Measurements from ENCODE around the gene PITPNM3. TPM values are rescaled to one million over a fixed set of nuclear protein-coding genes. Genes with fewer than 3 reads are reported as not detected.
"Not testable (repeated sequence)": the region's sequence is repeated elsewhere in the genome, so short reads cannot be mapped to it uniquely, and the experiment has no call there.

Gene PITPNM3
- under 1 TPM; 0.49 to 0.72 TPM for total RNA-seq

DNA sequence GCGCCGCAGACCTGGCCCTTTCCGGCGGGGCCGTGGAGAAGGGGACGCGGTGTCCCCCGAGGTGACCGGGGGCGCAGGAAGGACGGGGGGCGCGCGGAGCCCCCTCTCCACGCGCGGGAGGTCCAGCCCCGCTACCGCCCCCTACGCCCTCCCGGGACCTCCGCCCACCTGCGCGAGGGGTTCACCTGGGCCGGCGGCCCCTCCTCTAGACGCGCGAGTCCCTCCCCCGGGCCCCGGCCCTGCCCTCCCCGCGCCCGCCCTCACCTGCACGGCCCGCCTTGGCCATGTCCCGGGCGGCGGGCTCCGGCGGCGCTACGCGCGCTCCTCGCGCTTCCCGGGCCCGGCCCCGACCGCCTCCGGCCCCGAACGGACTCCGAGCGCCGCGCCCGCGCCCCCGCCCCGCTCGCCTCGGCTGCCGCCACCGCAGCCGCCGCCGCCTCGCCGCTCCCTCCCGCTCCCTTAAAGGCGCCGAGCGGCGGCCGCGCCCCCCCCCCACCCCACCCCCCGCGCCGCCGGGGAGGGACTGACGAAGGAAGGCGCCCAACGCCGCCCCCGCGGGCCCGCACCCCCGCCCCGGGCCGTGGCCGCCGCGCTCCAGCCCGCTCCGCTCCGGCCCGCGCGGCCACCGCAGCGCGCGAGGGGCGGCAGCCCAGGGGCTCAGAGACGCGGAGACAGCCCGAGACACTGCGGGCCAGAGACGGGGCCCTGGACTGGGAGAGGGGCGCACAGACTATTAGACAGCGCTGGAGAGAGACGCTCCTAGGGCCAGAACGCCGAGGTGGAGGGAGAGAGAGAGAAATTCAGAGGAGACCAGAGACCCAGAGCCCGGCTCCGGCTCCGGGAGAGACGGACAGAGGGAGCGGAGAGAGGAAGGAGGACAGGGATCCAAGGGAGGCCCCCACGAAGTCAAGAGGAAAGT lies at the start of gene PITPNM3:
PITPNM3 (minus strand) TSS at position 435 of the 919 bp plus-strand sequence; CDS start at position 286, 149 bp downstream.
- H3K36me3 Mint-ChIP-seq: no peaks in the 10 kb centered on the region
- H3K9me3 Mint-ChIP-seq: no peaks in the 10 kb centered on the region
- peaks cover 8% of the 10 kb centered on the region for H3K4me1 Mint-ChIP-seq
- DNase-seq: no peak
- peaks cover 70% of the 10 kb centered on the region for H3K27me3 Mint-ChIP-seq
- H3K27ac Mint-ChIP-seq: no peak within 1 kb of the TSS
- H3K4me3 Mint-ChIP-seq: peak within 1 kb of the TSS; percentile 42

- Mint-ChIP-seq H3K27me3 (no peaks in the 10 kb centered on the region), H3K36me3 (peaks cover 17% of the 10 kb centered on the region), H3K27ac (no peak overlapping the region), H3K4me1 (peaks cover 5% of the 10 kb centered on the region), H3K4me3 (no peak overlapping the region), H3K9me3 (no peaks in the 10 kb centered on the region)
- no peak for DNase-seq
These were observed 48.8 kb upstream of the PITPNM3 start for GRCh38 chr17:6605142-6605541.

- Mint-ChIP-seq H3K4me1 (peaks cover 5% of the 10 kb centered on the region), H3K9me3 (no peaks in the 10 kb centered on the region), H3K27ac (no peak overlapping the region), H3K27me3 (no peaks in the 10 kb centered on the region), H3K36me3 (peaks cover 15% of the 10 kb centered on the region), H3K4me3 (no peak overlapping the region)
- DNase-seq: no peak
These were observed 47.5 kb upstream of the PITPNM3 start for GRCh38 chr17:6603744-6604325.

DNA sequence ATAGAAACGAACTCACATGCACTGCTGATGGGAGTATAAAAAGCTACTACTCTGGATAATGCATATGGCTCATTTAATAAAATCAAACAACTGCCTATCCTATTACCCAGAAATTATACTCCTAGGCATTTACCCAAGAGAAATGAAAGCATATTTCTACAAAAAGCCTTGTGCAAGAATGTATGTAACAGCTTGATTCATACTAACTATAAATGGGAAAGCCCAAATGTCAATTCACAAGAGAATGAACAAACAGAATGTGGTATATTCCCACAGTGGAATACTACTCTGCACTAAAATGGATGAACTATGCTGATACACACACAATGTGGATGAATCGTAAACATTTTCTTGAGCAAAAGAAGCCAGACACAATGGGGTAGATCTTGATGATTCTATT lies 45.8 kb upstream of the PITPNM3 start:
- Mint-ChIP-seq H3K9me3 (no peaks in the 10 kb centered on the region), H3K4me1 (peaks cover 5% of the 10 kb centered on the region), H3K27ac (no peak overlapping the region), H3K27me3 (no peaks in the 10 kb centered on the region), H3K4me3 (no peak overlapping the region), H3K36me3 (peaks cover 11% of the 10 kb centered on the region)
- no peak for DNase-seq

GRCh38 chr17:6599364-6599763 lies 43.0 kb upstream of the PITPNM3 start:
- Mint-ChIP-seq H3K27me3 (no peaks in the 10 kb centered on the region), H3K4me1 (peaks cover 5% of the 10 kb centered on the region), H3K9me3 (no peaks in the 10 kb centered on the region), H3K27ac (no peak overlapping the region), H3K36me3 (peaks cover 9% of the 10 kb centered on the region), H3K4me3 (no peak overlapping the region)
- DNase-seq: no peak

DNA sequence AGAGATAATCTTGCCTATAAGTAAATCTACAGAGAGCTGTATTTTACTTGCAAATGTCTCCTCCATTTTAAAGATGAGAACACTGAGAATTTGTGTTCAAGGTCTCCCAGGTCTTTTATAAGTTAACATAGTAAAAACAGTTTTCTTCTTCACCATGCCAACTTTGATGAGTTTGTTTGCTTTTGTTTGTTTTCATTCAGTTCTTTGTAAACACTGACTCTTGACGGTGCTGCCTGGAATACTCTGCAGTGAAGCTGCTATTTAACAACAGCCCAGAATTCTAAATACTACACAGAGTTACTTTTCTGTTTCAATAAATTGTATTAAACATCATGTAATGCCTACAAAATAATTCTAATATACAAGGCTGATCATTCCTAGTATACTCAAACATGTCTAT lies 41.4 kb upstream of the PITPNM3 start:
- no peaks in the 10 kb centered on the region for H3K4me1 Mint-ChIP-seq
- H3K27ac Mint-ChIP-seq: no peak overlapping the region
- H3K4me3 Mint-ChIP-seq: no peak overlapping the region
- H3K27me3 Mint-ChIP-seq: no peaks in the 10 kb centered on the region
- H3K9me3 Mint-ChIP-seq: no peaks in the 10 kb centered on the region
- peaks cover 17% of the 10 kb centered on the region for H3K36me3 Mint-ChIP-seq
- DNase-seq: no peak

- Mint-ChIP-seq H3K27ac (no peak overlapping the region), H3K27me3 (no peaks in the 10 kb centered on the region), H3K4me1 (no peaks in the 10 kb centered on the region), H3K4me3 (no peak overlapping the region), H3K9me3 (no peaks in the 10 kb centered on the region), H3K36me3 (peaks cover 22% of the 10 kb centered on the region)
- DNase-seq: no peak
These were observed 40.6 kb upstream of the PITPNM3 start for GRCh38 chr17:6596941-6597340.

GRCh38 chr17:6596511-6596910 lies 40.2 kb upstream of the PITPNM3 start:
- Mint-ChIP-seq H3K4me1 (no peaks in the 10 kb centered on the region), H3K36me3 (peaks cover 25% of the 10 kb centered on the region), H3K4me3 (no peak overlapping the region), H3K27ac (no peak overlapping the region), H3K27me3 (no peaks in the 10 kb centered on the region), H3K9me3 (no peaks in the 10 kb centered on the region)
- DNase-seq: no peak

DNA sequence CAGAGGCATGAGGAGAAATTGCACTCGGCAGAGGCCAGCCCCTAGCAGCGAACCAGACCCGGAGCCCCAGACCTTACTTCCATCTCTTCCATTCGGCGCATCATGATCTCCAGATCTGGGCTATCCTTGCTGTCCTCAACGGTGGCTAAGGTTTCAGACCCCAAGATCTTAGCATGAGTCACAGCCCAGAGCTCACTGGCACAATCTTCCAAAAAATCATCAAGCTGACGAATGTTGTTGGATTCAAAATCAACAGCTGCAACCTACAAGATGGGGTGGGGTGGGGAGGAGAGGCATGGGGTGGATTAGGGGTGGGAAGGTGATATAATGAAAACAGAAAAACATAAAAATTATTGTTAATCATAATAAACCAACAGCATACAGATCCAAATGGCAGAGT lies 39.7 kb upstream of the PITPNM3 start:
- no peaks in the 10 kb centered on the region for H3K9me3 Mint-ChIP-seq
- H3K27me3 Mint-ChIP-seq: no peaks in the 10 kb centered on the region
- no peak overlapping the region for H3K4me3 Mint-ChIP-seq
- no peak for DNase-seq
- no peak overlapping the region for H3K27ac Mint-ChIP-seq
- H3K36me3 Mint-ChIP-seq: peaks cover 25% of the 10 kb centered on the region
- H3K4me1 Mint-ChIP-seq: no peaks in the 10 kb centered on the region

- H3K9me3 Mint-ChIP-seq, H3K4me1 Mint-ChIP-seq, H3K27ac Mint-ChIP-seq, H3K4me3 Mint-ChIP-seq, H3K27me3 Mint-ChIP-seq, DNase-seq: not testable (repeated sequence)
- H3K36me3 Mint-ChIP-seq: peaks cover 34% of the 10 kb centered on the region
These were observed 37.0 kb upstream of the PITPNM3 start for GRCh38 chr17:6593371-6593770.

- Mint-ChIP-seq H3K4me1 (no peaks in the 10 kb centered on the region), H3K27ac (no peak overlapping the region), H3K36me3 (peaks cover 43% of the 10 kb centered on the region), H3K27me3 (no peaks in the 10 kb centered on the region), H3K4me3 (no peak overlapping the region), H3K9me3 (no peaks in the 10 kb centered on the region)
- no peak for DNase-seq
These were observed 35.8 kb upstream of the PITPNM3 start for GRCh38 chr17:6592173-6592572.

DNA sequence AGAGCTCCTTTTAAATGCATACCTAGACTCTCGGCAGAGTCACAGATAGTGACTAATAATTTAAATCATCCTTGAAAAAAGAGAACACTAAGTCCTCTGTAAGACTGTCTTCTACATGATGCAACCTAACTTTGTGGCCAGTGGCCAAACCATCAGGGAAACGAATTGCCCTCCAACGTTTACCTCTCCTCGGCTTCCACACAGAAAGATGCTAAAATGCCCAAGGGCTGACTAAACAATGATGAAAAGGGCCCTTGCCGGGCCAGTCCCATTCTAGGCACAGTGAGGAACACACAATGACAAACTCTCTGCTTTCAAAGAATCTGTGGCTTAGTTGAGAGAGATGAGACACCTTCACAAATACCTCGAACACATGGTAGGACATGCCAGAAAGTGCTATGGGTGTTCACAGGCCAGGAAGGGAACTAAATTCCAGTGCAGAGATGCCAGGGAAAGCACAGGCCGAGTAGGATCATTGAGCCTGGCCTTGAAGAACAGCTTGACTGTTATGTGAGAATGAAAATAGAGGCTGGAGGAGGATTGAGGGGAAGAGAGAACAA lies 35.3 kb upstream of the PITPNM3 start:
- Mint-ChIP-seq H3K9me3 (no peaks in the 10 kb centered on the region), H3K4me3 (no peak overlapping the region), H3K4me1 (no peaks in the 10 kb centered on the region), H3K27ac (no peak overlapping the region), H3K36me3 (peaks cover 43% of the 10 kb centered on the region), H3K27me3 (no peaks in the 10 kb centered on the region)
- no peak for DNase-seq

GRCh38 chr17:6589266-6589946 lies 33.1 kb upstream of the PITPNM3 start:
- H3K36me3 Mint-ChIP-seq: peaks cover 60% of the 10 kb centered on the region
- H3K4me1 Mint-ChIP-seq: no peaks in the 10 kb centered on the region
- H3K27me3 Mint-ChIP-seq: no peaks in the 10 kb centered on the region
- DNase-seq: no peak
- H3K9me3 Mint-ChIP-seq: peaks cover 4% of the 10 kb centered on the region
- H3K4me3 Mint-ChIP-seq: no peak overlapping the region
- no peak overlapping the region for H3K27ac Mint-ChIP-seq

- Mint-ChIP-seq H3K27me3 (no peaks in the 10 kb centered on the region), H3K9me3 (peaks cover 4% of the 10 kb centered on the region), H3K4me3 (no peak overlapping the region), H3K27ac (no peak overlapping the region), H3K4me1 (no peaks in the 10 kb centered on the region), H3K36me3 (peaks cover 65% of the 10 kb centered on the region)
- no peak for DNase-seq
These were observed 31.8 kb upstream of the PITPNM3 start for GRCh38 chr17:6588165-6588564.

DNA sequence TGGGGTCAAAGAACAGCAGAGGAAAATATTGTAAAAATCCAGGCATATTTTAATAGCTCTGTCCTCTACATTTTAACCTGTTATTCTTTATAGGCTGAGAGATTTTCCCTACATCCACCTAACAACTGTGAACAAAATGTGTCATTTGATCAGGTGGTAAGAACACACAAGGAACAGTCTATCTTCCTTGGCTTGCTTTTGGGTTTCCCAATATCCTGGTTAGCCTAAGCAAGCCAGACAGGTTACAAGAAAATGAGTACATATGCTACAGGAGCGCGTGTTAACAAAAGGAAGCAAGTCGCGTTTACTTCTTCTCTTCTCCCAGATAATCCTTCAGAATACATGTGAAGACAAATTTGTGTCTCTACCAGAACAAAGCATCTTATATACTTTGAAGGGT lies 31.0 kb upstream of the PITPNM3 start:
- H3K27ac Mint-ChIP-seq: no peak overlapping the region
- H3K36me3 Mint-ChIP-seq: peaks cover 67% of the 10 kb centered on the region
- DNase-seq: no peak
- no peak overlapping the region for H3K4me3 Mint-ChIP-seq
- H3K4me1 Mint-ChIP-seq: no peaks in the 10 kb centered on the region
- H3K9me3 Mint-ChIP-seq: peaks cover 4% of the 10 kb centered on the region
- no peaks in the 10 kb centered on the region for H3K27me3 Mint-ChIP-seq
